H1 (cell line): ENCODE results near the gene ESRRB. TPM values are rescaled to one million over a fixed set of nuclear protein-coding genes. Genes with fewer than 3 reads are reported as not detected.

Source experiments
- CTCF ChIA-PET: fragments of 300-600 bp; sonication (Branson Sonifier 250); formaldehyde crosslinking; loops from one replicate; lab custom pipeline; 2021; ENCODE audit not compliant: partially characterized antibody; lab: Charles Lee
- POLR2A ChIA-PET: fragments of 300-600 bp; sonication (Branson Sonifier 250); formaldehyde crosslinking; loops from one replicate; lab custom pipeline; 2021; ENCODE audit warnings: inconsistent platforms; ENCODE audit not compliant: partially characterized antibody; lab: Charles Lee
- DNase-seq, 2 experiments: peaks; one replicate each; pipeline versions ENCODE4 v3.0.0 to v3.0.0-alpha.2; 2010 to 2022; ENCODE audit warnings: low spot score in 2 of 2, low read depth in 1 of 2, mixed read lengths in 1 of 2
- FAIRE-seq: peaks from 2 replicates; lab custom pipeline; 2011; peaks lifted over from hg19 to GRCh38; lab: Jason Lieb, UNC
- H2AFZ ChIP-seq: 2 replicates; pipeline ENCODE4 v1.8.1; 2012; ENCODE audit warnings: low read length, inconsistent platforms
- H2AK5ac ChIP-seq: 2 replicates; pipeline ENCODE4 v1.6.1; 2013; ENCODE audit warnings: low read depth, low read length
- H2BK120ac ChIP-seq: replicated peaks from 2 replicates; pipeline ENCODE3; 2013; ENCODE audit warnings: low read depth, low read length, inconsistent platforms
- H2BK12ac ChIP-seq: 2 replicates; pipeline ENCODE4 v1.6.1; 2013; ENCODE audit warnings: low read depth, low read length
- H2BK15ac ChIP-seq: 2 replicates; pipeline ENCODE4 v1.6.1; 2013; ENCODE audit warnings: low read length
- H2BK20ac ChIP-seq: 2 replicates; pipeline ENCODE4 v1.6.1; 2013; ENCODE audit warnings: low read length
- H2BK5ac ChIP-seq: 2 replicates; pipeline ENCODE4 v1.6.1; 2013; ENCODE audit warnings: low read depth, low read length
- H3K14ac ChIP-seq: 2 replicates; pipeline ENCODE4 v1.6.1; 2013; ENCODE audit warnings: inconsistent platforms; ENCODE audit not compliant: insufficient read length
- H3K18ac ChIP-seq: 2 replicates; pipeline ENCODE4 v1.6.1; 2013; ENCODE audit warnings: low read length; ENCODE audit errors: extremely low read depth
- H3K23ac ChIP-seq: 2 replicates; pipeline ENCODE4 v1.6.1; 2013; ENCODE audit warnings: inconsistent platforms; ENCODE audit not compliant: insufficient read length
- H3K23me2 ChIP-seq: 2 replicates; pipeline ENCODE4 v1.6.1; 2013; ENCODE audit warnings: low read depth, low read length
- H3K27ac ChIP-seq: 2 replicates; pipeline ENCODE4 v1.6.1; 2011; ENCODE audit warnings: low read depth, low read length, inconsistent platforms
- H3K27me3 ChIP-seq, 4 experiments: replicated peaks in 1 of 4; 1 replicate in 1 of 4; 2 replicates in 3 of 4; pipeline versions ENCODE4 v1.6.1 to v1.8.1; 2011 to 2013; ENCODE audit warnings: low read length in 3 of 4, mild to moderate bottlenecking in 3 of 4, inconsistent platforms in 2 of 4, mixed read lengths in 2 of 4, moderate library complexity in 1 of 4; ENCODE audit not compliant: control insufficient read depth in 3 of 4, insufficient read depth in 3 of 4; ENCODE audit errors: extremely low read depth in 1 of 4
- H3K36me3 ChIP-seq, 4 experiments: 2 replicates each; pipeline versions ENCODE4 v1.6.1 to v1.8.1; 2011 to 2013; ENCODE audit warnings: mild to moderate bottlenecking in 4 of 4, low read length in 3 of 4, moderate library complexity in 2 of 4, control low read depth in 1 of 4, inconsistent platforms in 1 of 4; ENCODE audit not compliant: insufficient read depth in 4 of 4, control insufficient read depth in 2 of 4
- H3K4ac ChIP-seq: replicated peaks from 2 replicates; pipeline ENCODE3; 2013; ENCODE audit warnings: low read length, low read depth, mixed read lengths, inconsistent platforms; ENCODE audit not compliant: insufficient read length
- H3K4me1 ChIP-seq, 4 experiments: replicated peaks in 1 of 4; 1 replicate in 1 of 4; 2 replicates in 3 of 4; pipeline versions ENCODE4 v1.6.1 to v1.8.1; 2011 to 2013; ENCODE audit warnings: low read length in 3 of 4, inconsistent platforms in 2 of 4, mixed read lengths in 1 of 4; ENCODE audit not compliant: insufficient read depth in 4 of 4, control insufficient read depth in 3 of 4
- H3K4me2 ChIP-seq, 2 experiments: 2 replicates each; pipeline versions ENCODE4 v1.6.1 to v1.8.1; 2011 to 2013; ENCODE audit warnings: low read depth in 2 of 2, low read length in 2 of 2, control low read depth in 1 of 2, inconsistent platforms in 1 of 2, mild to moderate bottlenecking in 1 of 2; ENCODE audit not compliant: insufficient read depth in 1 of 2
- H3K4me3 ChIP-seq, 4 experiments: fragments of 200-600, 300-600 bp in 1 of 4; sonication (generic), shearing (Covaris generic), sonication (Bioruptor Twin) in 1 of 4; 2 replicates each; pipeline versions ENCODE4 v1.5.1 to v1.8.1; 2011 to 2016; ENCODE audit warnings: low read length in 4 of 4, low read depth in 3 of 4, control low read depth in 2 of 4, inconsistent platforms in 2 of 4, mild to moderate bottlenecking in 2 of 4, mixed read lengths in 1 of 4, moderate library complexity in 1 of 4; ENCODE audit not compliant: insufficient read depth in 2 of 4; ENCODE audit errors: extremely low read depth in 1 of 4
- H3K56ac ChIP-seq: replicated peaks from 2 replicates; pipeline ENCODE3; 2013; ENCODE audit warnings: low read depth, mild to moderate bottlenecking, mixed read lengths, low read length, inconsistent platforms; ENCODE audit not compliant: insufficient read length
- H3K79me1 ChIP-seq: 2 replicates; pipeline ENCODE4 v1.6.1; 2013; ENCODE audit warnings: low read depth, low read length, control low read depth
- H3K79me2 ChIP-seq, 2 experiments: 2 replicates each; pipeline versions ENCODE4 v1.6.1 to v1.8.1; 2012 to 2013; ENCODE audit warnings: low read length in 2 of 2, mild to moderate bottlenecking in 2 of 2, inconsistent platforms in 1 of 2; ENCODE audit not compliant: insufficient read depth in 2 of 2, control insufficient read depth in 1 of 2
- H3K9ac ChIP-seq, 4 experiments: replicated peaks in 1 of 4; 1 replicate in 1 of 4; 2 replicates in 3 of 4; pipeline versions ENCODE4 v1.6.1 to v1.8.1; 2011 to 2013; ENCODE audit warnings: low read depth in 3 of 4, low read length in 3 of 4, control low read depth in 2 of 4, mild to moderate bottlenecking in 2 of 4, moderate library complexity in 2 of 4, inconsistent platforms in 1 of 4; ENCODE audit errors: extremely low read depth in 1 of 4
- H3K9me3 ChIP-seq, 2 experiments: 2 replicates each; pipeline versions ENCODE4 v1.6.1 to v1.8.1; 2012 to 2013; ENCODE audit warnings: mild to moderate bottlenecking in 2 of 2, moderate library complexity in 2 of 2, control low read depth in 1 of 2, inconsistent platforms in 1 of 2, low read depth in 1 of 2, low read length in 1 of 2, mixed read lengths in 1 of 2; ENCODE audit not compliant: insufficient read depth in 2 of 2
- H4K20me1 ChIP-seq, 2 experiments: replicated peaks in 1 of 2; 2 replicates each; pipeline versions ENCODE3 to v1.8.1; 2011 to 2013; ENCODE audit warnings: inconsistent platforms in 2 of 2, low read length in 2 of 2, mild to moderate bottlenecking in 1 of 2; ENCODE audit not compliant: insufficient read depth in 2 of 2, control insufficient read depth in 1 of 2
- H4K5ac ChIP-seq: 2 replicates; pipeline ENCODE4 v1.6.1; 2013; ENCODE audit warnings: low read length, low read depth, mixed read lengths, inconsistent platforms; ENCODE audit not compliant: insufficient read length
- H4K8ac ChIP-seq: 2 replicates; pipeline ENCODE4 v1.8.0; 2013; ENCODE audit warnings: mild to moderate bottlenecking, moderate library complexity, low read length, inconsistent platforms; ENCODE audit not compliant: insufficient read depth; ENCODE audit errors: extremely low read depth
- H4K91ac ChIP-seq: replicated peaks from 2 replicates; pipeline ENCODE3; 2013; ENCODE audit warnings: low read length, mixed read lengths, inconsistent platforms; ENCODE audit not compliant: insufficient read length
- HDAC2 ChIP-seq, 2 experiments: fragments of 300-600 bp in 1 of 2; sonication (generic) in 1 of 2; IDR thresholded peaks; 2 replicates each; pipeline ENCODE4 v1.6.1; 2011 to 2012; ENCODE audit warnings: low read depth in 2 of 2, low read length in 2 of 2, mild to moderate bottlenecking in 2 of 2, moderate library complexity in 2 of 2, borderline replicate concordance in 1 of 2, inconsistent platforms in 1 of 2
- RAD21 ChIP-seq, 2 experiments: IDR thresholded peaks in 1 of 2; conservative IDR thresholded peaks in 1 of 2; 2 replicates each; pipeline ENCODE4 v1.6.1; 2011; ENCODE audit warnings: low read depth in 2 of 2, low read length in 2 of 2, improper control_type of control experiment in 1 of 2, inconsistent platforms in 1 of 2, mild to moderate bottlenecking in 1 of 2, moderate library complexity in 1 of 2
- TAF7 ChIP-seq: optimal IDR thresholded peaks from 2 replicates; pipeline ENCODE3; 2011; ENCODE audit warnings: low read depth, mild to moderate bottlenecking, inconsistent platforms, low read length, moderate library complexity, borderline replicate concordance
- WGBS, 2 experiments: shearing (Covaris generic) in 1 of 2; methylation state at CpG; one replicate each; pipeline versions ENCODE4 v1.1.6 to v1.1.7; 2013 to 2015; ENCODE audit warnings: low lambda C conversion rate in 2 of 2, mixed read lengths in 2 of 2, inconsistent platforms in 1 of 2, low coverage in 1 of 2, missing lambda C conversion rate in 1 of 2; ENCODE audit not compliant: insufficient replicate concordance in 2 of 2, insufficient coverage in 1 of 2, insufficient read length in 1 of 2; ENCODE audit errors: extremely low coverage in 1 of 2, missing lambda C conversion rate in 1 of 2; 5-methylcytosine and 5-hydroxymethylcytosine counted together
- polyA plus RNA-seq, 7 experiments: library from polyadenylated mRNA; depleted of rRNA in 3 of 7; stranded (reverse) in 5 of 7; unstranded in 2 of 7; fragments of >200 nt in 5 of 7; fragments of 200-250 nt in 2 of 7; gene quantifications; 1 replicate in 5 of 7; 2 replicates in 1 of 7; 4 replicates in 1 of 7; pipeline versions ENCODE4 v1.2.1 to v1.2.3, GENCODE V29; 2011 to 2013; ENCODE audit warnings: missing spikeins in 2 of 7, mixed read lengths in 2 of 7
- total RNA-seq: library from RNA; stranded (reverse); fragmentation: NEBNext Ultra II Directional; extraction: Animal tissue kit (Norgen Biotek cat#: 25700); gene quantifications from 2 replicates; pipeline ENCODE4 v1.2.1, GENCODE V29; 2021
- TF ChIP-seq, protein P1 (sequence below), 3 experiments: IDR thresholded peaks; 1 replicate in 2 of 3; 2 replicates in 1 of 3; pipeline versions ENCODE4 v1.5.1 to v1.6.1; 2011; ENCODE audit warnings: low read length in 3 of 3, mild to moderate bottlenecking in 3 of 3, inconsistent platforms in 2 of 3, low read depth in 1 of 3, moderate library complexity in 1 of 3; ENCODE audit not compliant: insufficient read depth in 1 of 3; ENCODE audit errors: control extremely low read depth in 1 of 3

ESRRB gene
- total and polyA plus RNA-seq, 2 of the 8 experiments (the other 6 are each of a cell fraction or from before 2014, with no cell fraction given): 0.29 to 0.45 TPM

- Histone ChIP-seq H2BK5ac (no peak overlapping the region), H3K36me3 (no peaks in the 10 kb centered on the region), H4K20me1 (no peaks in the 10 kb centered on the region), H3K18ac (no peak overlapping the region; the same call in 1 of the 2 replicates), H3K9ac (no peak overlapping the region), H4K91ac (peak overlapping the region; percentile 83), H4K8ac (peak overlapping the region; percentile 82; the same call in 1 of the 2 replicates), H3K27ac (no peak overlapping the region), H3K9me3 (no peaks in the 10 kb centered on the region), H3K14ac (no peak overlapping the region), H2BK20ac (no peak overlapping the region), H2BK12ac (no peak overlapping the region), H3K4me2 (no peak overlapping the region), H3K27me3 (no peaks in the 10 kb centered on the region), H3K23ac (no peak overlapping the region), H2BK120ac (no peak overlapping the region), H3K4ac (no peak overlapping the region), H3K4me1 (no peaks in the 10 kb centered on the region; a peak in 1 of 7 replicates), H4K5ac (no peak overlapping the region), H3K56ac (no peak overlapping the region), H3K4me3 (no peak overlapping the region), H3K23me2 (no peaks in the 10 kb centered on the region; the same call in 1 of the 2 replicates), H3K79me1 (no peaks in the 10 kb centered on the region), H3K79me2 (no peaks in the 10 kb centered on the region), H2AFZ (peak overlapping the region; percentile 80; the same call in 1 of the 2 replicates), H2AK5ac (no peak overlapping the region), H2BK15ac (no peak overlapping the region)
- DNase-seq: peak in 1 of 2 experiments; percentile 56
- FAIRE-seq: no peak
- TF ChIP-seq, protein P1, sequence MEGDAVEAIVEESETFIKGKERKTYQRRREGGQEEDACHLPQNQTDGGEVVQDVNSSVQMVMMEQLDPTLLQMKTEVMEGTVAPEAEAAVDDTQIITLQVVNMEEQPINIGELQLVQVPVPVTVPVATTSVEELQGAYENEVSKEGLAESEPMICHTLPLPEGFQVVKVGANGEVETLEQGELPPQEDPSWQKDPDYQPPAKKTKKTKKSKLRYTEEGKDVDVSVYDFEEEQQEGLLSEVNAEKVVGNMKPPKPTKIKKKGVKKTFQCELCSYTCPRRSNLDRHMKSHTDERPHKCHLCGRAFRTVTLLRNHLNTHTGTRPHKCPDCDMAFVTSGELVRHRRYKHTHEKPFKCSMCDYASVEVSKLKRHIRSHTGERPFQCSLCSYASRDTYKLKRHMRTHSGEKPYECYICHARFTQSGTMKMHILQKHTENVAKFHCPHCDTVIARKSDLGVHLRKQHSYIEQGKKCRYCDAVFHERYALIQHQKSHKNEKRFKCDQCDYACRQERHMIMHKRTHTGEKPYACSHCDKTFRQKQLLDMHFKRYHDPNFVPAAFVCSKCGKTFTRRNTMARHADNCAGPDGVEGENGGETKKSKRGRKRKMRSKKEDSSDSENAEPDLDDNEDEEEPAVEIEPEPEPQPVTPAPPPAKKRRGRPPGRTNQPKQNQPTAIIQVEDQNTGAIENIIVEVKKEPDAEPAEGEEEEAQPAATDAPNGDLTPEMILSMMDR (IDR thresholded peaks at IDR 0.05; ENCODE audit: control extremely low read depth in 1 of 3, insufficient read depth in 1 of 3, low read depth in 1 of 3, low read length in 3 of 3): peak; percentile 51 to 57 (median 57)
- TF ChIP-seq RAD21 (IDR thresholded peaks at IDR 0.05 in 1 of 2, conservative IDR thresholded peaks at IDR 0.05 in 1 of 2; ENCODE audit: low read depth in 2 of 2, low read length in 2 of 2) (peak; percentile 40 to 57), HDAC2 (IDR thresholded peaks at IDR 0.05; ENCODE audit: borderline replicate concordance in 1 of 2, low read depth in 2 of 2, low read length in 2 of 2) (no peak), TAF7 (no peak)
- WGBS, 2 experiments: 75% methylated on average over 17 of the region's 17 CpGs; no CpG with 5 or more reads in 1 of the 2 experiments
- CTCF ChIA-PET: interaction anchor here (0.6 to 4.5 kb wide), 26 partner anchors 10 to 417 kb away, joined by 3 to 44 read pairs (median 4); no protein-coding TSS in a partner anchor
- POLR2A ChIA-PET: interaction anchor here (1.7 kb wide), 1 partner anchor 14 kb away, joined by 5 read pairs; no protein-coding TSS in a partner anchor
Measured at GRCh38 chr14:76473481-76474263, 97.7 kb downstream of the ESRRB start.
